ENCODE measurements around the gene PITPNC1.
A peak's percentile ranks its signal among the peaks of the same experiment; 100 is the strongest.

Gene PITPNC1

GRCh38 chr17:67347826-67348225, 29.3 kb upstream of the PITPNC1 start:
- H3K27ac ChIP-seq: no peak overlapping the region
- TF ChIP-seq ZFX (IDR thresholded peaks at IDR 0.05; ENCODE audit: borderline replicate concordance) (no peak), CTCF (IDR thresholded peaks at IDR 0.05) (no peak)

GRCh38 chr17:67349420-67349819, 27.7 kb upstream of the PITPNC1 start:
- no peak overlapping the region for H3K27ac ChIP-seq
- TF ChIP-seq CTCF (IDR thresholded peaks at IDR 0.05): no peak
- TF ChIP-seq ZFX (IDR thresholded peaks at IDR 0.05; ENCODE audit: borderline replicate concordance): no peak

GRCh38 chr17:67353161-67353560, 23.9 kb upstream of the PITPNC1 start:
- H3K27ac ChIP-seq: no peak overlapping the region
- no peak for TF ChIP-seq ZFX (IDR thresholded peaks at IDR 0.05; ENCODE audit: borderline replicate concordance)
- no peak for TF ChIP-seq CTCF (IDR thresholded peaks at IDR 0.05)

- no peak overlapping the region for H3K27ac ChIP-seq
- TF ChIP-seq ZFX (IDR thresholded peaks at IDR 0.05; ENCODE audit: borderline replicate concordance) (no peak), CTCF (IDR thresholded peaks at IDR 0.05) (no peak)
Measured at GRCh38 chr17:67353929-67354574, 23.0 kb upstream of the PITPNC1 start.

GRCh38 chr17:67358612-67359011, 18.5 kb upstream of the PITPNC1 start:
- TF ChIP-seq CTCF (IDR thresholded peaks at IDR 0.05) (no peak), ZFX (IDR thresholded peaks at IDR 0.05; ENCODE audit: borderline replicate concordance) (no peak)
- no peak overlapping the region for H3K27ac ChIP-seq

- TF ChIP-seq ZFX (IDR thresholded peaks at IDR 0.05; ENCODE audit: borderline replicate concordance) (no peak), CTCF (IDR thresholded peaks at IDR 0.05) (peak; percentile 37; the same call in 1 of the 2 replicates)
- peak overlapping the region; percentile 23; the same call in 1 of the 2 replicates for H3K27ac ChIP-seq
Measured at GRCh38 chr17:67359960-67360791, 16.9 kb upstream of the PITPNC1 start.

- TF ChIP-seq ZFX (IDR thresholded peaks at IDR 0.05; ENCODE audit: borderline replicate concordance) (no peak), CTCF (IDR thresholded peaks at IDR 0.05) (no peak)
- peak overlapping the region; percentile 23; the same call in 1 of the 2 replicates for H3K27ac ChIP-seq
Measured at GRCh38 chr17:67360880-67361279, 16.2 kb upstream of the PITPNC1 start.
